ENCODE results near the gene VRK2.

DNA sequence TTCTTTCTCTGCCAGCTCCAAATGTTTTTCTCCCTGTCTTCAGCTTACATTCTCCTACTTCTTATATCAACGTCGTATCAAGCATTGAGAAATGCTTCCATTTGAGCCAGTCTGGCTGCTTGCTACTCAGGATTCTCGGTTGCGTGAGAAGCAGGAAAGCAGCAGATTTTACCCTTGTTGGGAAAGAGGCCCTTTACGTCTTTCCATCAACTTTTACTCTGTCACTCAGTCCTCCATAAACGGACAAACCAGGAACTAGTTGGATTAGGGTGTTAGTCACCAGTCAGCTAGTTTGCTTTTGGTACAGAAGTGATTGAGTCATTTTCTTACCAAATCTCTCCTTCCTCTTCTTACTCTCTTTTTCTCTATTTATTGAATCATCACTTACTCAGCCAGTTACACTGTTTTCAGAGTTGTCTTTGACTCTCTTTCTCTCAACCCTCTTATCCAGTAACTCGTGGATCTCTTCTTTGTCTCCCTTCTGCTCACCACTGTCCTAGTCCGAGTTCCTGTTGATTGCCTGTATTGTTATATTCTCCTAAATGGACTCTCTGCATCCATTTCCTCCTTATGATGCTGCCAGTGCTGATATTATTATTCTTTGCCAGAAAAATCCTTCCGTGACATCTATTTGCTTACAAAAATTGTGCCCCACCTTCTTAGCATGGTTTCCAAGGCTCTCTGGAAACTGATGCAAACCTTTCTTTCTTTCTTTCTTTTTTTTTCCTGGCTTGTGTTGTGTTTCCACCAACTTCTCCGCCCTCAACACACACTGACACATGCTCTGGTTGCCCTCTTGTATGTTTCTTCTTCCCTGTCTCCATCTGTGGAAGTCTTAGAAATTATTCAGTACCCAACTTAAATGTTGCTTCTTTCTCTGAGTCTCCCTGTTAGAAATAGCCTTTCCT, 61.5 kb downstream of the VRK2 start:
- TF ChIP-seq POLR2AphosphoS5 (IDR thresholded peaks at IDR 0.05; ENCODE audit: low read length) (no peak), SIN3A (IDR thresholded peaks at IDR 0.05; ENCODE audit: low read depth, low read length) (no peak)
